Activated CD4-positive, alpha-beta T cell treated with anti-CD3 and anti-CD28 coated beads, Interleukin-2, Interleukin-4, amounts not matched to agents 100 ng/mL and 50 ng/mL, durations not matched to agents 16 hours and 8 hours (primary cell): ENCODE results near the gene PPP1R14C.
A peak's percentile ranks its signal among the peaks of the same experiment; 100 is the strongest.
"Not testable (repeated sequence)": the region's sequence is repeated elsewhere in the genome, so short reads cannot be mapped to it uniquely, and the experiment has no call there.

Experiments
- DNase-seq: peaks from one replicate; pipeline ENCODE4 v3.0.0-alpha.2; 2020; ENCODE audit warnings: low spot score

PPP1R14C gene

GRCh38 chr6:150142670-150143515, at the start of gene PPP1R14C:
TSS of gene PPP1R14C (plus strand) at chr6:150143044. CDS start at chr6:150143193, 149 bp downstream.
- DNase-seq: peak; percentile 36

GRCh38 chr6:150093397-150093796, 49.4 kb upstream of the PPP1R14C start:
- DNase-seq: no peak

GRCh38 chr6:150098155-150098554, 44.7 kb upstream of the PPP1R14C start:
- DNase-seq: no peak

- DNase-seq: no peak
These were observed 43.3 kb upstream of the PPP1R14C start for GRCh38 chr6:150099546-150099945.

- no peak for DNase-seq
These were observed 42.9 kb upstream of the PPP1R14C start for GRCh38 chr6:150099953-150100352.

GRCh38 chr6:150100745-150101144, 42.1 kb upstream of the PPP1R14C start:
- DNase-seq: no peak

GRCh38 chr6:150102750-150103270, 40.0 kb upstream of the PPP1R14C start:
- no peak for DNase-seq

GRCh38 chr6:150112233-150112632, 30.6 kb upstream of the PPP1R14C start:
- no peak for DNase-seq

GRCh38 chr6:150115769-150116168, 27.1 kb upstream of the PPP1R14C start:
- no peak for DNase-seq

GRCh38 chr6:150116200-150116800, 26.5 kb upstream of the PPP1R14C start:
- DNase-seq: no peak

GRCh38 chr6:150118203-150118602, 24.6 kb upstream of the PPP1R14C start:
- DNase-seq: no peak

GRCh38 chr6:150118627-150119026, 24.2 kb upstream of the PPP1R14C start:
- DNase-seq: no peak

GRCh38 chr6:150119173-150119572, 23.7 kb upstream of the PPP1R14C start:
- no peak for DNase-seq

- no peak for DNase-seq
These were observed 19.2 kb upstream of the PPP1R14C start for GRCh38 chr6:150123645-150124044.

- DNase-seq: no peak
These were observed 18.6 kb upstream of the PPP1R14C start for GRCh38 chr6:150124235-150124634.

GRCh38 chr6:150126641-150127291, 16.1 kb upstream of the PPP1R14C start:
- no peak for DNase-seq

GRCh38 chr6:150128425-150128824, 14.4 kb upstream of the PPP1R14C start:
- DNase-seq: no peak

GRCh38 chr6:150129616-150130505, 13.0 kb upstream of the PPP1R14C start:
- no peak for DNase-seq

GRCh38 chr6:150133686-150134085, 9.2 kb upstream of the PPP1R14C start:
- no peak for DNase-seq

- no peak for DNase-seq
These were observed 8.4 kb upstream of the PPP1R14C start for GRCh38 chr6:150134280-150134920.

GRCh38 chr6:150137711-150138110, 5.1 kb upstream of the PPP1R14C start:
- not testable (repeated sequence) for DNase-seq
